Measurements from ENCODE around the gene NDFIP1. TPM values are rescaled to one million over a fixed set of nuclear protein-coding genes. Genes with fewer than 3 reads are reported as not detected.

The NDFIP1 gene
- total and polyA plus RNA-seq, 9 donors = 46.8 to 77.2 (median 63.8) TPM

DNA sequence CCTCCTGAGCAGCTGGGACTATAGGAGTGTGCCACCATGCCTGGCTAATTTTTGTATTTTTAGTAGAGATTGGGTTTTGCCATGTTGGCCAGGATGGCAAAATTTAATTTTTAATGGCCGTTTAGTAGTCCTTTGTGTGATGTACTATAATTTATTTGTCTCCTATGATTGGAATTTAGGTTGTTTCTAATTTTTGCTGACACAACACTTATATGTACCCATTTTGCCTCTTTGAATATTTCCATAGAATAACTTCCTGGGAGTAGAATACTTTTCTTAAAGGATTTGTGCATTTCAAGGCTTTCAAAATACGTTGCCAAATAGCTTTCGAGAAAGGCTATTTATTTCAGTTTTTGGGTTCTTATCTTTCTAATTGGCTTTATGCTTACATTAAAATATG, 22.8 kb downstream of the NDFIP1 start:
- no peaks in the 10 kb centered on the region for H3K4me1 ChIP-seq (ENCODE audit: control insufficient read depth, insufficient read depth, low read length)
- H3K9me3 ChIP-seq (replicated peaks; ENCODE audit: control insufficient read depth, low read depth, low read length) = no peaks in the 10 kb centered on the region
- no peaks in the 10 kb centered on the region for H3K27me3 ChIP-seq (ENCODE audit: control insufficient read depth, insufficient read depth, low read length)
- WGBS (ENCODE audit: insufficient coverage) = no CpG with 5 or more reads among the region's 3 CpGs
- H3K4me3 ChIP-seq (ENCODE audit: low read length) = no peak overlapping the region
- DNase-seq = no peak
- H3K27ac ChIP-seq (ENCODE audit: low read length) = no peak overlapping the region
- H3K36me3 ChIP-seq (ENCODE audit: control insufficient read depth, insufficient read depth, low read length) = peaks cover 20% of the 10 kb centered on the region

DNA sequence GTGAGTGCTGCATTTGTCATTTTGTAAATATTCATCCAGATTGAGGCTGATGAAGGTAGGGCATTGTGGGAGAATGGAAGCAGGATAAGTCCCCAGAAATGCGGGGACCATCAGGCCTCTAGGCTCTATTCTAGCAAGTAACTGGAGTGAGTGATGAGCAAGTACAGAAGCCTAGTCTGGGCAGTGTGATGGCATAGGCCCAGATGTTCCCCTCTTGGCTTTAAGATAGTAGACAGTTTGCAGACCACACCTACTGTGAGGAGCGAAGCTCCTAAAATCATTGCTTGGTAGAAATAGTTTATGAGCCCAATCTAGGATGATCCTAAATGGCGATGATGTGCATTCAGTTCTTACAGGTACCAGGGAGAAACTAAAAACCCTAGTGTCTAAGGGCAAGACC, 24.3 kb downstream of the NDFIP1 start:
- Histone ChIP-seq H3K4me3 (ENCODE audit: low read length) (no peak overlapping the region), H3K4me1 (ENCODE audit: control insufficient read depth, insufficient read depth, low read length) (no peaks in the 10 kb centered on the region), H3K9me3 (replicated peaks; ENCODE audit: control insufficient read depth, low read depth, low read length) (no peaks in the 10 kb centered on the region), H3K27ac (ENCODE audit: low read length) (no peak overlapping the region), H3K27me3 (ENCODE audit: control insufficient read depth, insufficient read depth, low read length) (no peaks in the 10 kb centered on the region), H3K36me3 (ENCODE audit: control insufficient read depth, insufficient read depth, low read length) (peaks cover 28% of the 10 kb centered on the region)
- DNase-seq = no peak
- WGBS (ENCODE audit: insufficient coverage) = 80% methylated on average over 1 of the region's 3 CpGs

DNA sequence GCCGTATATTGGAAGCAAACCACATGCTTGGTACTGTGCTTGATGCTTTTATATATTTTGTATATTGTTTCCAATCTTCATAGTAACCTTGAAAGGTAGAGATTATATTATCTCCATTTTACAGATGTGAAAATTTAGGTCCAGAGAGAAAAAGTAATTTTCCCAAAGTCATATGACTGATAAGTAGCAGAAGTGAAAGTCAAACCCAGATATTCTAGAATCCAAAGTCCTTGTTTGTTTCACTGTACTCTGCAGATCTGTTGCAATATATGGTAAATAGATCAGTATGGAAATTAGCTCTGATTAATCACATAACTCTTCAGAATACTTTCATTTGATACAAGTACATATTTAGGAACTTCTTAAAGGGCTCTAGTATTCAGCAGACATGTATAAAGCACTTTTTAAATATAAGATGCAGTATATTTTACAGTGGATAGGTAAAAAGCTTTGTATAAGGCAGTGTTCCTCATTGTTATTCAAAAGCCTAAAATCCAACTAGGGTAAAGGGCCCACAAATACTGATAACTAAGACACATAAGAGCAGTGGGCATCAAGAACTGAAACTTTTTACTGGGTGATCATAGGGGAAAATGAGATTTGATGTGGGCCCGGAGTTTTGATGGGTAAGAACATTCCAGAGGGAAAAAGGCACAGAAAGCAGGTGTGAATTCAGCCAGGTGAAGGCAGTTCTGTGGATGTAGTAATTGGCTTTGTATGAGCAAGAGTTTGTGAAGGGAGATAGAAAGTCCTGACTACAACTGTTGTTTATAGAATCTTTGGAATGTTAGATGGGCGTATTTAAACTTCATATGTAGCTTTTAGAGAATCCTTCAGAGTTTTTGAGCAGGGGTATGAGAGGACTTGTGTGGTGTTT, 25.0 kb downstream of the NDFIP1 start:
- WGBS (ENCODE audit: insufficient coverage) = 90% methylated on average over 2 of the region's 3 CpGs
- H3K36me3 ChIP-seq (ENCODE audit: control insufficient read depth, insufficient read depth, low read length) = peaks cover 28% of the 10 kb centered on the region
- no peak overlapping the region for H3K27ac ChIP-seq (ENCODE audit: low read length)
- no peak for DNase-seq
- H3K4me1 ChIP-seq (ENCODE audit: control insufficient read depth, insufficient read depth, low read length) = no peaks in the 10 kb centered on the region
- H3K4me3 ChIP-seq (ENCODE audit: low read length) = no peak overlapping the region
- no peaks in the 10 kb centered on the region for H3K27me3 ChIP-seq (ENCODE audit: control insufficient read depth, insufficient read depth, low read length)
- H3K9me3 ChIP-seq (replicated peaks; ENCODE audit: control insufficient read depth, low read depth, low read length) = no peaks in the 10 kb centered on the region

DNA sequence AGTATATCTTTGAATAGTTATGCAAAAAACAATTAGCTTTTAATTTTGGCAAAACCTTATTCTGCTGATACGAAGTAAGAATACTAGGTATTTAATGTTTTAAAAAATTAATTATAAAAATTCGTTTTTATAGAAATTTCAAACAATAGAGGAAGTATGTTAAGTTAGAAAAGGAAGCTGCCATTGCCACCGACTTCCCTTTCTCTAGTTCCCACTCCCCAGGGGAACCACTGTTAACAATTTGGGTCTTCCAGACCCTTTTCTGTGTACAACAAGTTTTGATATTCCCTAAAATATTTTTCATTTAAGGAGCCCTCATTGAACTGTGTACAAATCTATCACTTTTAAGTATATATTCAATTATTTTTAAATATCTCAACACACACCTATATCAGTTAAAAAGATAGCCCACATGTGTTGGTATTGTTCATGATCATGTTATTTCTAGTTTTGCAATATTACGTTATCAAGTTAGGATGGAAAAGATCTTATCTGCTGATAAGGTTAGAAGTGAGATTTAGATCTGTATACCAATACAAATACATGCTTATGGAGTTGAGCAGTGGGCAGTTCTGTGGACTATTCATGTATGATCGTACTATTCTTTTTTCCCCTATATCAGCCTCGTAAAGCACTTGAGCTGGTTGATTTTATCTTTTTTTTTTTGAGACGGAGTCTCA, 25.9 kb downstream of the NDFIP1 start:
- Histone ChIP-seq H3K27me3 (ENCODE audit: control insufficient read depth, insufficient read depth, low read length) (no peaks in the 10 kb centered on the region), H3K27ac (ENCODE audit: low read length) (no peak overlapping the region), H3K36me3 (ENCODE audit: control insufficient read depth, insufficient read depth, low read length) (peaks cover 31% of the 10 kb centered on the region), H3K9me3 (replicated peaks; ENCODE audit: control insufficient read depth, low read depth, low read length) (no peaks in the 10 kb centered on the region), H3K4me3 (ENCODE audit: low read length) (no peak overlapping the region), H3K4me1 (ENCODE audit: control insufficient read depth, insufficient read depth, low read length) (no peaks in the 10 kb centered on the region)
- WGBS (ENCODE audit: insufficient coverage) = no CpG with 5 or more reads among the region's 7 CpGs
- DNase-seq = no peak

DNA sequence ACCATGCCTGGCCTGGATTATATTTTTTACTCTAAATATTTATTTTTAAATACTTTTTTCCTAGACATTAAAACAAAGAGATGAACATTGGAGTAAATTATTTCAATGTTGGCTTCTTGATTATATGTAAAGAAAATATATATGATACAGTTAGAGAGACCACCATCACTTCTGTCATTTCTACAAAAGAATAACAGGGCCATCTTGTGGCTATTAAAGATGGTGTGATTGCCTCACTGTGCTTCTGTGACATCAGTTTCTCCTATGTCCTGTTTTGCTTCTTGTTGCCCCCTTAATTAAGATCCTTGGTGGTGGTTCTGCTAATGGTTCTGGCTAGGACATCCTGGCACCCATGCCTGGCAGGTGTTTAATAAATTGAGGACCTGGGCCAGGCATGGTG, 32.9 kb downstream of the NDFIP1 start:
- Histone ChIP-seq H3K9me3 (replicated peaks; ENCODE audit: control insufficient read depth, low read depth, low read length) (no peaks in the 10 kb centered on the region), H3K27ac (ENCODE audit: low read length) (no peak overlapping the region), H3K4me3 (ENCODE audit: low read length) (no peak overlapping the region), H3K4me1 (ENCODE audit: control insufficient read depth, insufficient read depth, low read length) (no peaks in the 10 kb centered on the region), H3K36me3 (ENCODE audit: control insufficient read depth, insufficient read depth, low read length) (peaks cover 40% of the 10 kb centered on the region), H3K27me3 (ENCODE audit: control insufficient read depth, insufficient read depth, low read length) (no peaks in the 10 kb centered on the region)
- DNase-seq = no peak

DNA sequence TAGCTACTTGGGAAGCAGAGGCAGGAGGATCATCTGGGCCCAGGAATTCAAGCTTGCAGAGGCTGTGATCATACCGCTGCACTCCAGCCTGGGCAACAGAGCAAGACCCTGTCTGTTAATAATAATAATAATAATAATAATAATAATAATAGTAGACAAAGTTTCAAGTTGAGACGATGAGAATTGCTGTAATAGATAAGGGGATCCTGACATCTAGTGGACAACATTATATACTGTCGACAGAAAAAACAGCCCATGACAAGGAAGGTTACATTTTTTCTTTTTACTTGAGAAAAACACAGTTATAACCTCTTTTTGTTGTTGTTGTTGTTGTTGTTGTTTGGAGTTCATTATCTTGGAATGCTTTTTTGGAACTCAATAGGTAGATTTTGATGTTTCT, 35.3 kb downstream of the NDFIP1 start:
- WGBS (ENCODE audit: insufficient coverage) = no CpG with 5 or more reads among the region's 3 CpGs
- H3K27me3 ChIP-seq (ENCODE audit: control insufficient read depth, insufficient read depth, low read length) = no peaks in the 10 kb centered on the region
- H3K4me1 ChIP-seq (ENCODE audit: control insufficient read depth, insufficient read depth, low read length) = no peaks in the 10 kb centered on the region
- no peaks in the 10 kb centered on the region for H3K9me3 ChIP-seq (replicated peaks; ENCODE audit: control insufficient read depth, low read depth, low read length)
- no peak overlapping the region for H3K4me3 ChIP-seq (ENCODE audit: low read length)
- H3K36me3 ChIP-seq (ENCODE audit: control insufficient read depth, insufficient read depth, low read length) = peaks cover 43% of the 10 kb centered on the region
- no peak overlapping the region for H3K27ac ChIP-seq (ENCODE audit: low read length)
- DNase-seq = peak; percentile 43

DNA sequence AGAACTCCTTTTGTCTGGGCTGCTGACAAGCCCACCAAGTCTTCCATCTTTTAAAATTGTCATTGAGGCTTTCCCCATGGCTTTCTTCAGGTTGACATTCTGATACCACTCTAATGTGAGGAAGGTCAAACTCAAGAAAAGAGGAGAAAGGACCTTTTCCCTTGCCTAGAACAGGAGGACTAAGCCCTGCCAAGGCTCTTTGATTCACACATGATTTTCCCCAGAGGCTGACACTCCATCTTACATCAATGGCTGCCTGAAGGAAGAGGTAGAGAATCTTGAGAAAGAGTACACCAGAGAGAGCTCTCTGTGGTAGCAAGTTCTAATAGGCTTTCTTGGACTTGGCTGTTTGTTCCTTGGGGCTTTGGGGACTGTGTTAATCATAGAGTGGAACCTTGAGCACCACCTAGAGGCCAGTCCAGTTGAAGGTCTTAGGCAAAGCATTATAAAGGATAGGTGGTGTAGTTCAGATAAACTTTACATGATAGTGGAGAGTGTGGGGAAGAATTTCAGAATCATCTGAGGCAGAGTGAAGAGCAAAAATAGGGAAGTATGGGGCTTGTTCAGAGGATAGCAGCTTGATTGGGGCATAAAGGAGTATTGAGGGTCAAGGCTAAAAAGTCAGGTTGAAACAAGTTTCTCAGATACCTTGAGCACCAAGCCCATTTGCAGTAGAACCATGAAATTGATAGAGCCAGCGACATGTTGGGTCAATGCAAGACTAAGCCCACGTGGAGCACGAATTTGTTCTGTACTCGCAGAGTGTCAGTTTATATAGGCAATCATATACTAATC, 36.7 kb downstream of the NDFIP1 start:
- no peak overlapping the region for H3K27ac ChIP-seq (ENCODE audit: low read length)
- H3K9me3 ChIP-seq (replicated peaks; ENCODE audit: control insufficient read depth, low read depth, low read length) = no peaks in the 10 kb centered on the region
- 80% methylated on average over 4 of the region's 4 CpGs for WGBS (ENCODE audit: insufficient coverage)

DNA sequence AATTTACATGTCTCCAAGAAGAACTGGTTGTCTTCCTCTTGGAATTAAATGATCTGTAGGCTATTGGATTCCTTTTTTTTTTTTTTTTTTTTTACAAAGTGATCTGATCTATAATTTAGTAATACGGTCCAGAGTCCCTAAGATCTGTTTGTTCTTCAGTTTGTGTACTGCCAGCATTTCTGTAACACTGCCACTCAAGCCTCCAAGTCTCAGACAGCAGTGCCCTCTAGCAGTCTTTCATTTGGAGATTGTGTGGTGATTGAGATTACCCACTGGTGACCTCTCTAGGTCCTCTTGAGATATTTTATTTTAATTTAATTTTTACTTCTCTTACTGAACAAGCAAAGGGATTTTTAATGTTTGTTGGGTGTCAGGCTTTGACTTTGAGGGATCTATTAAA, 40.8 kb downstream of the NDFIP1 start:
- DNase-seq = no peak
- Histone ChIP-seq H3K9me3 (replicated peaks; ENCODE audit: control insufficient read depth, low read depth, low read length) (no peaks in the 10 kb centered on the region), H3K4me1 (ENCODE audit: control insufficient read depth, insufficient read depth, low read length) (no peaks in the 10 kb centered on the region), H3K4me3 (ENCODE audit: low read length) (no peak overlapping the region), H3K36me3 (ENCODE audit: control insufficient read depth, insufficient read depth, low read length) (peaks cover 26% of the 10 kb centered on the region), H3K27ac (ENCODE audit: low read length) (no peak overlapping the region), H3K27me3 (ENCODE audit: control insufficient read depth, insufficient read depth, low read length) (no peaks in the 10 kb centered on the region)
- no CpG with 5 or more reads among the region's 1 CpG for WGBS (ENCODE audit: insufficient coverage)

More for the DNA sequence above, 36.7 kb downstream of the NDFIP1 start:
- Histone ChIP-seq H3K36me3 (ENCODE audit: control insufficient read depth, insufficient read depth, low read length) (peaks cover 40% of the 10 kb centered on the region), H3K4me1 (ENCODE audit: control insufficient read depth, insufficient read depth, low read length) (no peaks in the 10 kb centered on the region), H3K27me3 (ENCODE audit: control insufficient read depth, insufficient read depth, low read length) (no peaks in the 10 kb centered on the region), H3K4me3 (ENCODE audit: low read length) (no peak overlapping the region)
- DNase-seq = peak; percentile 77

DNA sequence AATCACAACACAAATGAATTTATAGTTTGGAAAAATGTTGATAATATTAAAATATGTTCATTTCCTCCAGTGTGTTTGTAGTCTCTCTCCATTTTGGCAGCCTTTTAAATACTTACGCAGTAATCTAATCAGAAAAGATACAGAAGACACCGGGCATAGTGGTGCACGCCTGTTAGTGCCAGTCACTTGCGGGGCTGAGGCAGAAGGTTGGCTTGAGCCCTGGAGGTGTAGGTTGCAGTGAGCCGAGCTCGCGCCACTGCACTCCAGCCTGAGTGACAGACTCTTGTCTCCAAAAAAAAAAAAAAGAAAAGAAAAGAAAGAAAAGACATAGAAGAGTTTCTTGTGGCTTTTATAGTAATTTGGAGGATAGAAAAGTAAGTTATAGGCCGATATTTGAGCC, 41.9 kb downstream of the NDFIP1 start:
- no peak for DNase-seq
- Histone ChIP-seq H3K4me1 (ENCODE audit: control insufficient read depth, insufficient read depth, low read length) (no peaks in the 10 kb centered on the region), H3K27me3 (ENCODE audit: control insufficient read depth, insufficient read depth, low read length) (no peaks in the 10 kb centered on the region), H3K9me3 (replicated peaks; ENCODE audit: control insufficient read depth, low read depth, low read length) (no peaks in the 10 kb centered on the region), H3K36me3 (ENCODE audit: control insufficient read depth, insufficient read depth, low read length) (peaks cover 18% of the 10 kb centered on the region), H3K27ac (ENCODE audit: low read length) (no peak overlapping the region), H3K4me3 (ENCODE audit: low read length) (no peak overlapping the region)
- WGBS (ENCODE audit: insufficient coverage) = no CpG with 5 or more reads among the region's 8 CpGs
